ENCODE data around the gene XKR8.

XKR8 gene

DNA sequence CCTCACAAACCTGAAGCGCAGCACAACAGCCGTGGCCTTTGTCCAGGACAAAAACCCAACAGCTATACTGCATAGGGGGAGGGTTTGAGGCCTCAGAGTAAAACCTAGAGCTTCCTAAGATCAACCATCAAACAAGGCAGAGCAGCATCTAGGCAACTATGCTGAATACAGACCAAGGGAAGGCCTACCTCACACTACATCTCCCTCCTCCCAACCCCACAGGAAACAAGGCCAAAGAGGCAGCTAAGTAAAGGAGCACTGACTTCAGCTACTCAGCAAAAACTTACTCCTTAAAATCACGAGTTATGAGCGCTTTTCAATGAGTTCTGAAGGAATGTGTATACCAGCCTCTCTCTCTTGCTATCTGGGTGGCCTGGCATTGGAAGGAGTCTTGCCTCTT, 12.4 kb downstream of the XKR8 start:
- no peak for DNase-seq (ENCODE audit: extremely low spot score)
- no peak for TF ChIP-seq ARNT (IDR thresholded peaks at IDR 0.05)
- no peak for TF ChIP-seq SP1 (IDR thresholded peaks at IDR 0.05)
- no peak for TF ChIP-seq SUZ12 (IDR thresholded peaks at IDR 0.05)
- no peak for TF ChIP-seq HDGF (IDR thresholded peaks at IDR 0.05; ENCODE audit: borderline replicate concordance)
- no peak for TF ChIP-seq L3MBTL2 (conservative IDR thresholded peaks at IDR 0.05)
- no peak for TF ChIP-seq FOXM1 (IDR thresholded peaks at IDR 0.05; ENCODE audit: borderline replicate concordance)
- no peak for TF ChIP-seq BHLHE40 (IDR thresholded peaks at IDR 0.05; ENCODE audit: borderline replicate concordance)
- TF ChIP-seq ELF4 (IDR thresholded peaks at IDR 0.05), result no peak
- no peak for TF ChIP-seq TARDBP (IDR thresholded peaks at IDR 0.05)
- TF ChIP-seq CTBP1 (IDR thresholded peaks at IDR 0.05; ENCODE audit: borderline replicate concordance), result no peak
- no peak for TF ChIP-seq ZNF384 (IDR thresholded peaks at IDR 0.05)
- TF ChIP-seq, protein P1, sequence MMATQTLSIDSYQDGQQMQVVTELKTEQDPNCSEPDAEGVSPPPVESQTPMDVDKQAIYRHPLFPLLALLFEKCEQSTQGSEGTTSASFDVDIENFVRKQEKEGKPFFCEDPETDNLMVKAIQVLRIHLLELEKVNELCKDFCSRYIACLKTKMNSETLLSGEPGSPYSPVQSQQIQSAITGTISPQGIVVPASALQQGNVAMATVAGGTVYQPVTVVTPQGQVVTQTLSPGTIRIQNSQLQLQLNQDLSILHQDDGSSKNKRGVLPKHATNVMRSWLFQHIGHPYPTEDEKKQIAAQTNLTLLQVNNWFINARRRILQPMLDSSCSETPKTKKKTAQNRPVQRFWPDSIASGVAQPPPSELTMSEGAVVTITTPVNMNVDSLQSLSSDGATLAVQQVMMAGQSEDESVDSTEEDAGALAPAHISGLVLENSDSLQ (IDR thresholded peaks at IDR 0.05), result no peak
- TF ChIP-seq LEF1 (IDR thresholded peaks at IDR 0.05; ENCODE audit: borderline replicate concordance), result no peak
- CTCF ChIA-PET, result interaction anchor here (0.6 kb wide), 1 partner anchor 114 kb away, joined by 3 read pairs; no protein-coding TSS in a partner anchor
- POLR2A ChIA-PET, result interaction anchor here (1.3 to 1.5 kb wide), 2 partner anchors 11 to 12 kb away, joined by 4 to 5 read pairs; partner anchors contain the start of gene XKR8

- DNase-seq (ENCODE audit: extremely low spot score), result no peak
- ChIA-PET CTCF (no interaction called here), POLR2A (no interaction called here)
- TF ChIP-seq SUZ12 (IDR thresholded peaks at IDR 0.05) (no peak), LEF1 (IDR thresholded peaks at IDR 0.05; ENCODE audit: borderline replicate concordance) (no peak)
Observed at GRCh38 chr1:27973771-27974416, 14.1 kb downstream of the XKR8 start.

DNA sequence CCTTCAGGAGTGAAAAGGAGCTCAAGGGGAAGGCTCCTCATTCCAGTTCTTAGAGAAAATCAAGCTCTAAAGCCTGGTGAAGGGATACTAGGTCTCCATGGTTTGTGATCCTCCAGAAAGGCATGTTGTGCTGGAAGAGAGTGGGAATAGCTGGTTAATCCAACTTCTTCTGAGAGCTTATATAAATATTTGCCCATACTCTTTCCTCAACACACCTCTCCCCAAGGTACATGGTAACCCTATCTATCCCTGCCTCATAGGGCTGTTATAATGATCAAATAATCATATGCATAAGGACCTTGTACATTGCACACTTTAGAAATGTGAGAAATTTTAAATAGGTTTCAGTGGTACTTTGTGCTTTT, 14.6 kb downstream of the XKR8 start:
- DNase-seq (ENCODE audit: extremely low spot score), result no peak
- CTCF ChIA-PET, result interaction anchor here (0.6 kb wide), 1 partner anchor 15 kb away, joined by 3 read pairs; the partner anchor contains the start of gene XKR8
- POLR2A ChIA-PET, result no interaction called here

DNA sequence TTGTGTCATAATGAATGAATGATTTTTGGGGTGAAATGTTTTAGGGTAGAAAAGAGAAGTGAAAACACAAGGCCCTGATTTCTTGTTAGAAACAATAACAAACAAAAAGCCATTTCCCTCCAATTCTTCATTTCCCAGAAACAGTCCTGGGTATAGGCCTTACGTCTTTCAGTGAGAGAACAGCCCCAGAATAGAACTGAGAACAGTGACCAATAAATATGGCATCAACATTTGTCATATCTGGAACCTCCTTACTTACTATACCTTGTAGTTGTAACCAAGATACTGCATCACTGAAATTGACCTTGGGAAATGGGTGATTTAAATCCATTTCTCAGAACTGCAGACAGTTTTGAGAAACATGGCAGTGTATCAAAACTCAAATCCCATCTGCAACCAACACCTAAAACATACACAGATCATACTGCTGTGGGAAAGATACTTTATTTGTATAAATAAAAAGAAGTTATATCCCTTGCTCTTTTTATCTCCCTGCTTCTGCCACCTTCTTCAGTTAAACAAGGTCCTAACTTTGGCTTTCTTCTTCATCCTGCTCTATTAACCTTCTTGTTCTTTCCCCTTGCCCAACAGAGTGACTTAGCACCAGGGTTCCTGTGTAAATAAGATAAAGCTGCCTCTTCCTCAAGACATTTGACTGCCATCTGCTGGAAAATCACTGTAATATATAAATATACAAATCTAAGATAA, 19.5 kb downstream of the XKR8 start:
- POLR2A ChIA-PET, result no interaction called here
- peak; percentile 56 for DNase-seq (ENCODE audit: extremely low spot score)
- 0 out of 2 replicates have a peak, but pooled peaks have one; percentile 53 for TF ChIP-seq FOXK2 (IDR thresholded peaks at IDR 0.05)
- TF ChIP-seq CTBP1 (IDR thresholded peaks at IDR 0.05; ENCODE audit: borderline replicate concordance), result no peak
- CTCF ChIA-PET, result no interaction called here

More for the DNA sequence above, 14.6 kb downstream of the XKR8 start:
- TF ChIP-seq LEF1 (IDR thresholded peaks at IDR 0.05; ENCODE audit: borderline replicate concordance) (no peak), TARDBP (IDR thresholded peaks at IDR 0.05) (no peak), L3MBTL2 (conservative IDR thresholded peaks at IDR 0.05) (no peak), CTBP1 (IDR thresholded peaks at IDR 0.05; ENCODE audit: borderline replicate concordance) (no peak), SUZ12 (IDR thresholded peaks at IDR 0.05) (no peak), ZNF384 (IDR thresholded peaks at IDR 0.05) (no peak)
- TF ChIP-seq, protein P1 (IDR thresholded peaks at IDR 0.05), result no peak

DNA sequence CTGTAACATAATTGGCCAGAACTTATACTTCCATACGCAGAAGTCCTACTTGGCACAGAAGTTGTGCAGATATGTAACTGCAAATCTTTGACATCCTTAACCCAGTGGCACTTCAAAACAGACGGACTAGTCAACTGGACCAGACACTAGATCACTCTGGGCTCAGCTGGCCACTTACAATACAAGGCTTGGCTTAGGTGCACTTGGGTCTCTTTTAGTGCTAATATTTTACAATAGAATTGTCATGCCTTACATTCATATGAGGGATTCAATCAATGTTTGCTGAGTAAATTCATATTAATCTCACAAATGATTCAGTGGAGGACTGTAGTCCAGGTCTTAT, 20.1 kb downstream of the XKR8 start:
- POLR2A ChIA-PET, result interaction anchor here (1.6 kb wide), 1 partner anchor 109 kb away, joined by 4 read pairs; the partner anchor contains the start of gene EYA3
- TF ChIP-seq FOXM1 (IDR thresholded peaks at IDR 0.05; ENCODE audit: borderline replicate concordance) (no peak), HDGF (IDR thresholded peaks at IDR 0.05; ENCODE audit: borderline replicate concordance) (no peak), ZNF384 (IDR thresholded peaks at IDR 0.05) (no peak), TARDBP (IDR thresholded peaks at IDR 0.05) (no peak), L3MBTL2 (conservative IDR thresholded peaks at IDR 0.05) (no peak), LEF1 (IDR thresholded peaks at IDR 0.05; ENCODE audit: borderline replicate concordance) (no peak), ELF4 (IDR thresholded peaks at IDR 0.05) (no peak)
- TF ChIP-seq, protein P1 (IDR thresholded peaks at IDR 0.05), result no peak
- CTCF ChIA-PET, result interaction anchor here (1.1 kb wide), 1 partner anchor 123 kb away, joined by 8 read pairs; no protein-coding TSS in a partner anchor

GRCh38 chr1:27980216-27980845, 20.6 kb downstream of the XKR8 start:
- CTCF ChIA-PET, result interaction anchor here (1.1 kb wide), 1 partner anchor 123 kb away, joined by 8 read pairs; no protein-coding TSS in a partner anchor
- POLR2A ChIA-PET, result interaction anchor here (1.6 kb wide), 1 partner anchor 108 kb away, joined by 4 read pairs; the partner anchor contains the start of gene EYA3
- no peak for TF ChIP-seq HDGF (IDR thresholded peaks at IDR 0.05; ENCODE audit: borderline replicate concordance)
- no peak for TF ChIP-seq ELF4 (IDR thresholded peaks at IDR 0.05)
- TF ChIP-seq FOXK2 (IDR thresholded peaks at IDR 0.05), result no peak
- no peak for TF ChIP-seq BHLHE40 (IDR thresholded peaks at IDR 0.05; ENCODE audit: borderline replicate concordance)
- DNase-seq (ENCODE audit: extremely low spot score), result no peak

More for the DNA sequence above, 20.1 kb downstream of the XKR8 start:
- no peak for DNase-seq (ENCODE audit: extremely low spot score)

All from HEK293T (cell line).